HepG2 (cell line): Measurements from ENCODE around the gene POU5F1.

Source experiments
- CENPX ChIP-seq: sonication (generic); formaldehyde crosslinking; IDR thresholded peaks from 2 replicates; pipeline ENCODE4 v1.9.0; 2021; ENCODE audit warnings: mild to moderate bottlenecking, missing genetic modification reagents, moderate library complexity
- CHD4 ChIP-seq: fragments of 200-600 bp; sonication (generic); IDR thresholded peaks from 2 replicates; pipeline ENCODE4 v1.7.0; 2017; ENCODE audit warnings: mild to moderate bottlenecking, low read length, borderline replicate concordance
- CTCF ChIP-seq: sonication (generic); formaldehyde crosslinking; IDR thresholded peaks from 2 replicates; pipeline ENCODE4 v1.5.0; 2020; ENCODE audit warnings: mild to moderate bottlenecking, missing genetic modification reagents, moderate library complexity
- HNF1A ChIP-seq, 2 experiments: sonication (generic) in 1 of 2; formaldehyde crosslinking in 1 of 2; IDR thresholded peaks; 2 replicates each; pipeline versions ENCODE4 v1.4.0 to v1.6.1; 2016 to 2020; ENCODE audit warnings: borderline replicate concordance in 1 of 2, low read depth in 1 of 2, mild to moderate bottlenecking in 1 of 2, missing genetic modification reagents in 1 of 2
- PPARG ChIP-seq: conservative IDR thresholded peaks from 2 replicates; pipeline ENCODE4 v1.6.1; 2016; ENCODE audit warnings: missing biosample characterization, missing genetic modification reagents
- SIN3B ChIP-seq: fragments of 150-350 bp; IDR thresholded peaks from 2 replicates; pipeline ENCODE4 v1.6.1; 2014; ENCODE audit warnings: low read length
- TOE1 ChIP-seq: sonication (generic); formaldehyde crosslinking; IDR thresholded peaks from 2 replicates; pipeline ENCODE4 v1.4.0; 2020; ENCODE audit warnings: mild to moderate bottlenecking, missing genetic modification reagents
- ZFP62 ChIP-seq: sonication (generic); formaldehyde crosslinking; IDR thresholded peaks from 2 replicates; pipeline ENCODE4 v1.4.0; 2020; ENCODE audit warnings: missing genetic modification reagents
- ZNF263 ChIP-seq: sonication (generic); formaldehyde crosslinking; IDR thresholded peaks from 2 replicates; pipeline ENCODE4 v1.4.0; 2020; ENCODE audit warnings: missing genetic modification reagents
- ZNF607 ChIP-seq: sonication (generic); formaldehyde crosslinking; IDR thresholded peaks from 2 replicates; pipeline ENCODE4 v1.5.1; 2020; ENCODE audit warnings: missing genetic modification reagents, mild to moderate bottlenecking, borderline replicate concordance

- TF ChIP-seq ZNF263 (CRISPR knock-in tag) (no peak), HNF1A (IDR thresholded peaks at IDR 0.05; ENCODE audit: low read depth) (no peak), HNF1A (CRISPR knock-in tag; IDR thresholded peaks at IDR 0.05; ENCODE audit: borderline replicate concordance) (no peak), CENPX (no peak), SIN3B (no peak), CTCF (CRISPR knock-in tag) (no peak), PPARG (CRISPR knock-in tag) (no peak), TOE1 (CRISPR knock-in tag) (no peak), ZFP62 (CRISPR knock-in tag) (no peak), CHD4 (no peak), ZNF607 (CRISPR knock-in tag) (no peak)
Measured at GRCh38 chr6:31168606-31169005, 1.9 kb downstream of the POU5F1 start.
